Measurements from ENCODE around the gene CDK13. TPM values are rescaled to one million over a fixed set of nuclear protein-coding genes. Genes with fewer than 3 reads are reported as not detected.
"Not testable (repeated sequence)": the region's sequence is repeated elsewhere in the genome, so short reads cannot be mapped to it uniquely, and the experiment has no call there.

The CDK13 gene
- polyA plus RNA-seq, 3 donors: 8.8 to 25.7 (median 11.2) TPM

DNA sequence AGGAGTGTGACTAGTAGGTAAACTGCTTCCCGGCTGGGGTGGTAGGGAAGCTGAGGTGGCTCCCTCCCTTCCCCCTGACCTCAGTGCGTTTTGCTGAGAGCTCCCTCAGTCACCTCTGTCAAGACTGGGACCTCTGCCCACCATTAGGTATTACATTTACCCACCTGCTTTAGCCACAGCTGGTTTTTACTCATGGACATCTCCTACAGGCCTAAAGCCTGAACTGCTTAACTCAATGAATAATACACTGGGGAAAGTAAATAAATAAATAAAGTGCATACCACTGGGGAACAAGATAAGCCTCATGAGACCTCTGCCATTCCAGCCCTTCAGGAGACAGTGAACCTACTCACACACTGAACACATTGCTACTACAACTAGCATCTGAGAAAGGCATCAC, 38.9 kb upstream of the CDK13 start:
- H3K4me1 ChIP-seq (ENCODE audit: control insufficient read depth in 1 of 2, insufficient read depth in 2 of 2, low read length in 2 of 2): peaks cover 0 to 5% of the 10 kb centered on the region in 2 donors
- no peaks in the 10 kb centered on the region for H3K9me3 ChIP-seq (replicated peaks in 1 of 2; ENCODE audit: control insufficient read depth in 1 of 2, insufficient read depth in 1 of 2, low read length in 2 of 2)
- peaks cover 0 to 16% (median 8%) of the 10 kb centered on the region in 7 donors for H3K9me3 Mint-ChIP-seq

DNA sequence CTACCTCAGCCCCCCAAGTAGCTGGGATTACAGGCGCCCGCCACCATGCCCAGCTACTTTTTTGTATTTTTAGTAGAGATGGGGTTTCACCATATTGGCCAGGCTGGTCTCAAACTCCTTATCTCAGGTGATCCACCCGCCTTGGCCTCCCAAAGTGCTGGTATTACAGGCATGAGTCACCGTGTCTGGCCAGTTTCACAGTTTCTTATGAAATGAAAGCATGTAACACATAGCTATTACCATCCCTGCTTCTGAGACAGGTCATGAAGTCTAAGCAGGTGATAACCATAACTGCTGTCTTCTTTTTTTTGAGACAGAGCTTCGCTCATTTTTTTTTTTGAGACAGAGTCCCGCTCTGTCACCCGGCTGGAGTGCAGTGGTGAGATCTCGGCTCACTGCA, 34.2 kb upstream of the CDK13 start:
- H3K4me1 Mint-ChIP-seq; H3K36me3 Mint-ChIP-seq; H3K9ac ChIP-seq (ENCODE audit: insufficient read depth, low read length, poor library complexity, severe bottlenecking); H2AFZ ChIP-seq (ENCODE audit: insufficient read depth, low read depth, low read length, poor library complexity, severe bottlenecking); H3K9me3 ChIP-seq (replicated peaks in 1 of 2; ENCODE audit: control insufficient read depth in 1 of 2, insufficient read depth in 1 of 2, low read length in 2 of 2); intact Hi-C loops (cut with micrococcal nuclease); DNase-seq; H3K4me2 ChIP-seq (replicated peaks; ENCODE audit: extremely low read depth, low read length, poor library complexity, severe bottlenecking); H4K20me1 ChIP-seq (ENCODE audit: insufficient read depth, low read length); H3K27me3 Mint-ChIP-seq (ENCODE audit: low read depth in 3 of 3); H3K4me1 ChIP-seq (ENCODE audit: control insufficient read depth in 1 of 2, insufficient read depth in 2 of 2, low read length in 2 of 2); H3K27me3 ChIP-seq (ENCODE audit: control insufficient read depth in 2 of 2, insufficient read depth in 2 of 2, low read length in 2 of 2); H3K4me3 ChIP-seq (replicated peaks in 1 of 3; ENCODE audit: low read depth in 2 of 3, low read length in 3 of 3); H3K27ac ChIP-seq (ENCODE audit: low read depth in 1 of 2, low read length in 2 of 2); H3K36me3 ChIP-seq (replicated peaks in 1 of 2; ENCODE audit: control insufficient read depth in 1 of 2, insufficient read depth in 2 of 2, low read length in 2 of 2); H3K27ac Mint-ChIP-seq; H3K79me2 ChIP-seq (ENCODE audit: insufficient read depth, low read length); H3K4me3 Mint-ChIP-seq: not testable (repeated sequence)
- peaks cover 0 to 13% (median 5%) of the 10 kb centered on the region in 7 donors for H3K9me3 Mint-ChIP-seq
- WGBS (ENCODE audit: insufficient coverage): 92% methylated on average over 6 of the region's 8 CpGs

More for the DNA sequence above, 38.9 kb upstream of the CDK13 start:
- no peaks in the 10 kb centered on the region for H3K27me3 ChIP-seq (ENCODE audit: control insufficient read depth in 2 of 2, insufficient read depth in 2 of 2, low read length in 2 of 2)
- DNase-seq: no peak
- Mint-ChIP-seq H3K27me3 (ENCODE audit: low read depth in 3 of 3) (peaks cover 0 to 8% (median 5%) of the 10 kb centered on the region in 3 donors), H3K36me3 (no peaks in the 10 kb centered on the region), H3K4me3 (no peak overlapping the region), H3K4me1 (peaks cover 14% of the 10 kb centered on the region), H3K27ac (no peak overlapping the region)
- no peak overlapping the region for H2AFZ ChIP-seq (ENCODE audit: insufficient read depth, low read depth, low read length, poor library complexity, severe bottlenecking)
- H3K9ac ChIP-seq (ENCODE audit: insufficient read depth, low read length, poor library complexity, severe bottlenecking): no peak overlapping the region
- no peak overlapping the region for H3K27ac ChIP-seq (ENCODE audit: low read depth in 1 of 2, low read length in 2 of 2)
- H4K20me1 ChIP-seq (ENCODE audit: insufficient read depth, low read length): no peaks in the 10 kb centered on the region
- WGBS (ENCODE audit: insufficient coverage): no CpG with 5 or more reads among the region's 2 CpGs
- no peak for TF ChIP-seq CTCF (IDR thresholded peaks at IDR 0.05)
- no peaks in the 10 kb centered on the region for H3K36me3 ChIP-seq (replicated peaks in 1 of 2; ENCODE audit: control insufficient read depth in 1 of 2, insufficient read depth in 2 of 2, low read length in 2 of 2)
- no peaks in the 10 kb centered on the region for H3K79me2 ChIP-seq (ENCODE audit: insufficient read depth, low read length)
- intact Hi-C loops (cut with micrococcal nuclease): no loop called here
- H3K4me2 ChIP-seq (replicated peaks; ENCODE audit: extremely low read depth, low read length, poor library complexity, severe bottlenecking): no peak overlapping the region
- no peak overlapping the region for H3K4me3 ChIP-seq (replicated peaks in 1 of 3; ENCODE audit: low read depth in 2 of 3, low read length in 3 of 3)
